Body of pancreas (tissue), 4 donors: ENCODE measurements around the gene TWF2.

Experiments
- POLR2A ChIP-seq, 3 donors: fragments of 450-650 bp; IDR thresholded peaks; one replicate each; pipeline ENCODE4 v1.6.1; 2016; ENCODE audit warnings: antibody characterized with exemption in 3 of 3, mild to moderate bottlenecking in 2 of 3
- TF ChIP-seq, protein P1 (sequence below), 7 experiments: fragments of 450-650 bp in 4 of 7; fragments of 200-600 bp in 3 of 7; sonication (generic) in 3 of 7; IDR thresholded peaks; one replicate each; pipeline ENCODE4 v1.5.1; 2016 to 2019; ENCODE audit warnings: antibody characterized with exemption in 7 of 7

DNA sequence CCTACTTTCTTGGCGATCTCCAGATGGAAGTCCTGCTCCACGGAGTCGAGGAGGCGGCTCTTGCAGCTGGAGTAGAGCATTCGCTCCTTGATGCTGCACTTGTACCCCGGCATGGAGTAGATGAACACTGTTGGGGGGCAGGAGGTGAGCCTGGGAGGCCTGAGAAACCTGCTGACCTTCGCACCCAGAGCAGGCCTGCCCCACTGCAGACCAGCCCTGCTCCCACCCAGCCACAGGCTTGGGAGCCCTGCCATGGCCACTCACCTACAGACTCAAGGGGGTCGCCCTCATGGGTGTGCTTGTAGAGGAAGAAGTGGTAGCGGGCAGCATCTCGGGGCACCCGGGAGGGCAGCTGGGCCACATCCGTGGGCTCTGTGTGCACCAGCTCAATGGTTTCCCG, 9.3 kb downstream of the TWF2 start:
- TF ChIP-seq, protein P1, sequence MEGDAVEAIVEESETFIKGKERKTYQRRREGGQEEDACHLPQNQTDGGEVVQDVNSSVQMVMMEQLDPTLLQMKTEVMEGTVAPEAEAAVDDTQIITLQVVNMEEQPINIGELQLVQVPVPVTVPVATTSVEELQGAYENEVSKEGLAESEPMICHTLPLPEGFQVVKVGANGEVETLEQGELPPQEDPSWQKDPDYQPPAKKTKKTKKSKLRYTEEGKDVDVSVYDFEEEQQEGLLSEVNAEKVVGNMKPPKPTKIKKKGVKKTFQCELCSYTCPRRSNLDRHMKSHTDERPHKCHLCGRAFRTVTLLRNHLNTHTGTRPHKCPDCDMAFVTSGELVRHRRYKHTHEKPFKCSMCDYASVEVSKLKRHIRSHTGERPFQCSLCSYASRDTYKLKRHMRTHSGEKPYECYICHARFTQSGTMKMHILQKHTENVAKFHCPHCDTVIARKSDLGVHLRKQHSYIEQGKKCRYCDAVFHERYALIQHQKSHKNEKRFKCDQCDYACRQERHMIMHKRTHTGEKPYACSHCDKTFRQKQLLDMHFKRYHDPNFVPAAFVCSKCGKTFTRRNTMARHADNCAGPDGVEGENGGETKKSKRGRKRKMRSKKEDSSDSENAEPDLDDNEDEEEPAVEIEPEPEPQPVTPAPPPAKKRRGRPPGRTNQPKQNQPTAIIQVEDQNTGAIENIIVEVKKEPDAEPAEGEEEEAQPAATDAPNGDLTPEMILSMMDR (IDR thresholded peaks at IDR 0.05) = no peak
- TF ChIP-seq POLR2A (IDR thresholded peaks at IDR 0.05) = no peak
